ENCODE measurements around the gene UFSP2.
A peak's percentile ranks its signal among the peaks of the same experiment; 100 is the strongest.

UFSP2 gene

GRCh38 chr4:185425647-185426352, at the start of gene UFSP2:
Gene UFSP2 (minus strand): TSS chr4:185425964. CDS start chr4:185425868, 96 bp downstream.
- peak; percentile 94 for DNase-seq

- DNase-seq: no peak
Measured at GRCh38 chr4:185473247-185473646, 47.5 kb upstream of the UFSP2 start.

- DNase-seq: no peak
Measured at GRCh38 chr4:185472103-185472542, 46.4 kb upstream of the UFSP2 start.

GRCh38 chr4:185471235-185472102, 45.7 kb upstream of the UFSP2 start, which contains the start of gene CCDC110:
Gene CCDC110 (minus strand): TSS chr4:185471733. CDS start chr4:185471683, 50 bp downstream.
- peak; percentile 96 for DNase-seq

GRCh38 chr4:185470501-185471195, 44.9 kb upstream of the UFSP2 start:
- peak; percentile 49 for DNase-seq

GRCh38 chr4:185469580-185470154, 43.9 kb upstream of the UFSP2 start:
- no peak for DNase-seq

- DNase-seq: no peak
Measured at GRCh38 chr4:185468999-185469398, 43.2 kb upstream of the UFSP2 start.

- DNase-seq: no peak
Measured at GRCh38 chr4:185467991-185468390, 42.2 kb upstream of the UFSP2 start.

- DNase-seq: no peak
Measured at GRCh38 chr4:185467101-185467500, 41.3 kb upstream of the UFSP2 start.

- DNase-seq: no peak
Measured at GRCh38 chr4:185465707-185466106, 39.9 kb upstream of the UFSP2 start.

- DNase-seq: no peak
Measured at GRCh38 chr4:185464887-185465286, 39.1 kb upstream of the UFSP2 start.

GRCh38 chr4:185464183-185464582, 38.4 kb upstream of the UFSP2 start:
- no peak for DNase-seq

- DNase-seq: no peak
Measured at GRCh38 chr4:185463541-185463940, 37.8 kb upstream of the UFSP2 start.

- DNase-seq: no peak
Measured at GRCh38 chr4:185461565-185461964, 35.8 kb upstream of the UFSP2 start.

GRCh38 chr4:185457136-185457535, 31.4 kb upstream of the UFSP2 start:
- no peak for DNase-seq

- no peak for DNase-seq
Measured at GRCh38 chr4:185456131-185456530, 30.4 kb upstream of the UFSP2 start.

GRCh38 chr4:185445209-185445608, 19.4 kb upstream of the UFSP2 start:
- DNase-seq: no peak

- DNase-seq: no peak
Measured at GRCh38 chr4:185441479-185441878, 15.7 kb upstream of the UFSP2 start.

- DNase-seq: no peak
Measured at GRCh38 chr4:185437809-185438208, 12.0 kb upstream of the UFSP2 start.

- DNase-seq: no peak
Measured at GRCh38 chr4:185435466-185435865, 9.7 kb upstream of the UFSP2 start.

GRCh38 chr4:185429660-185430059, 3.9 kb upstream of the UFSP2 start:
- DNase-seq: no peak

- no peak for DNase-seq
Measured at GRCh38 chr4:185426960-185427688, 1.4 kb upstream of the UFSP2 start.

All from hematopoietic multipotent progenitor cell treated with erythropoietin and hydrocortisone succinate and interleukin-3 and kit ligand, for 6 days (in vitro differentiated cells).